Upper lobe of left lung (tissue), 6 donors: ENCODE measurements around the gene KIAA2012. TPM values are rescaled to one million over a fixed set of nuclear protein-coding genes. Genes with fewer than 3 reads are reported as not detected.

Source experiments
- ATAC-seq, 2 donors: fragments of 200-7000 bp; cut with Tn5 transposase; one replicate each; pipeline ENCODE4 v1.9.1; 2022; ENCODE audit warnings: mild to moderate bottlenecking in 2 of 2, moderate library complexity in 2 of 2; ENCODE audit not compliant: low FRiP score in 2 of 2
- DNase-seq, 2 donors: peaks; one replicate each; pipeline ENCODE4 v3.0.0-alpha.2; 2019 to 2020
- H3K27ac ChIP-seq, 4 donors: fragments of 200-600 bp; sonication (generic); one replicate each; pipeline ENCODE4 v1.5.1; 2016 to 2019
- H3K27me3 ChIP-seq, 4 donors: fragments of 200-600 bp; sonication (generic); one replicate each; pipeline ENCODE4 v1.5.1; 2017 to 2019
- H3K36me3 ChIP-seq, 4 donors: fragments of 200-600 bp; sonication (generic); one replicate each; pipeline ENCODE4 v1.5.1; 2016 to 2019
- H3K4me1 ChIP-seq, 4 donors: fragments of 200-600 bp; sonication (generic); one replicate each; pipeline ENCODE4 v1.5.1; 2018 to 2019
- H3K4me3 ChIP-seq, 4 donors: fragments of 200-600 bp; sonication (generic); one replicate each; pipeline ENCODE4 v1.5.1; 2017 to 2019; ENCODE audit warnings: mild to moderate bottlenecking in 2 of 4, moderate library complexity in 1 of 4
- H3K9me3 ChIP-seq, 4 donors: fragments of 200-600 bp; sonication (generic); one replicate each; pipeline ENCODE4 v1.5.1; 2018 to 2019
- EP300 ChIP-seq, 4 donors: sonication (generic); formaldehyde crosslinking; IDR thresholded peaks; one replicate each; pipeline ENCODE4 v1.5.1; 2017; ENCODE audit warnings: antibody characterized with exemption in 4 of 4, control low read depth in 2 of 4
- POLR2A ChIP-seq, 4 donors: fragments of 450-650 bp; IDR thresholded peaks; one replicate each; pipeline ENCODE4 v1.5.1; 2016 to 2017; ENCODE audit warnings: antibody characterized with exemption in 4 of 4, mild to moderate bottlenecking in 2 of 4
- POLR2AphosphoS5 ChIP-seq, 2 donors: sonication (generic); formaldehyde crosslinking; IDR thresholded peaks; one replicate each; pipeline ENCODE4 v1.5.1; 2017; ENCODE audit warnings: antibody characterized with exemption in 2 of 2
- WGBS, 2 donors: methylation state at CpG; one replicate each; pipeline ENCODE4 v1.1.5; 2017 to 2018; 5-methylcytosine and 5-hydroxymethylcytosine counted together
- total RNA-seq, 6 donors: library from RNA; depleted of rRNA in 4 of 6; stranded (reverse); fragments of >200 nt in 4 of 6; gene quantifications; one replicate each; pipeline versions ENCODE4 v1.1.0 to v1.2.1, GENCODE V29; 2016 to 2021
- TF ChIP-seq, protein P1 (sequence below), 6 experiments: fragments of 450-650 bp in 4 of 6; fragments of 200-600 bp in 2 of 6; sonication (generic) in 2 of 6; IDR thresholded peaks; one replicate each; pipeline ENCODE4 v1.5.1; 2016 to 2019; ENCODE audit warnings: antibody characterized with exemption in 6 of 6
- donor health status: DM: no; HTN: no; CAD: no; lungs with moderate emphysema.
- donor health status: DM: no; HTN: yes; CAD: no; lungs with severe emphysema.

Gene KIAA2012
- total RNA-seq, 6 donors from 2014 or later: 0.74 to 13.3 (median 2.2) TPM; not detected in 1

DNA sequence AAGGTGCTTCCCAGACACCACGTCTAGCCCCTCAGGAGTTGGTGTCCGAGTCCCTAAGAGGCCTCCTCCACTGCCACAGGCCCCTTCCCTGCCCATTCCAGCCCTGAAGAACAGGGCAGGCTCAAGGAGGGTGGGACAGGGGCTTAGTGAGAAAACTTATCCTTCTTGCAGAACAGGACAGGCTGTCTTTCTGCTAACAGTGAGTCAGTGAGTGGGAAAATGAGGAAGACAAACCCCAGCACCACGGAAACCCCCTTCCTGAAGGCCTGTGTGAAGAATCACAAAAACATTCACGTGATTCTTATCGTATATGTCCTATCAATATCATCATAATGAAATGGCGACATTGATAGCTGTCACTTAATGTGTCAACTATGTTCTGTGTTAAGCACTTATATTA, 29.6 kb upstream of the KIAA2012 start:
- TF ChIP-seq, protein P1, sequence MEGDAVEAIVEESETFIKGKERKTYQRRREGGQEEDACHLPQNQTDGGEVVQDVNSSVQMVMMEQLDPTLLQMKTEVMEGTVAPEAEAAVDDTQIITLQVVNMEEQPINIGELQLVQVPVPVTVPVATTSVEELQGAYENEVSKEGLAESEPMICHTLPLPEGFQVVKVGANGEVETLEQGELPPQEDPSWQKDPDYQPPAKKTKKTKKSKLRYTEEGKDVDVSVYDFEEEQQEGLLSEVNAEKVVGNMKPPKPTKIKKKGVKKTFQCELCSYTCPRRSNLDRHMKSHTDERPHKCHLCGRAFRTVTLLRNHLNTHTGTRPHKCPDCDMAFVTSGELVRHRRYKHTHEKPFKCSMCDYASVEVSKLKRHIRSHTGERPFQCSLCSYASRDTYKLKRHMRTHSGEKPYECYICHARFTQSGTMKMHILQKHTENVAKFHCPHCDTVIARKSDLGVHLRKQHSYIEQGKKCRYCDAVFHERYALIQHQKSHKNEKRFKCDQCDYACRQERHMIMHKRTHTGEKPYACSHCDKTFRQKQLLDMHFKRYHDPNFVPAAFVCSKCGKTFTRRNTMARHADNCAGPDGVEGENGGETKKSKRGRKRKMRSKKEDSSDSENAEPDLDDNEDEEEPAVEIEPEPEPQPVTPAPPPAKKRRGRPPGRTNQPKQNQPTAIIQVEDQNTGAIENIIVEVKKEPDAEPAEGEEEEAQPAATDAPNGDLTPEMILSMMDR (IDR thresholded peaks at IDR 0.05): no peak
- no peak for TF ChIP-seq POLR2AphosphoS5 (IDR thresholded peaks at IDR 0.05)
- no peak for TF ChIP-seq POLR2A (IDR thresholded peaks at IDR 0.05)
- TF ChIP-seq EP300 (IDR thresholded peaks at IDR 0.05): no peak
- Histone ChIP-seq H3K27me3 (no peaks in the 10 kb centered on the region), H3K9me3 (no peaks in the 10 kb centered on the region), H3K4me3 (no peak overlapping the region), H3K4me1 (peaks cover 0 to 8% (median 3%) of the 10 kb centered on the region in 4 donors), H3K27ac (no peak overlapping the region), H3K36me3 (no peaks in the 10 kb centered on the region)
- ATAC-seq (no peak), DNase-seq (no peak)
- WGBS, 2 donors: 80 to 81% methylated on average over 6 of the region's 6 CpGs

GRCh38 chr2:202044777-202045176, 28.3 kb upstream of the KIAA2012 start:
- Histone ChIP-seq H3K4me3 (no peak overlapping the region), H3K27me3 (no peaks in the 10 kb centered on the region), H3K9me3 (no peaks in the 10 kb centered on the region), H3K36me3 (no peaks in the 10 kb centered on the region), H3K4me1 (no peaks in the 10 kb centered on the region), H3K27ac (no peak overlapping the region)
- no peak for DNase-seq
- no peak for TF ChIP-seq POLR2A (IDR thresholded peaks at IDR 0.05)
- TF ChIP-seq EP300 (IDR thresholded peaks at IDR 0.05): no peak
- TF ChIP-seq, protein P1 (IDR thresholded peaks at IDR 0.05): no peak
- no peak for TF ChIP-seq POLR2AphosphoS5 (IDR thresholded peaks at IDR 0.05)
- ATAC-seq: no peak

- WGBS, 2 donors: 83 to 89% methylated on average over 7 of the region's 7 CpGs
- DNase-seq (no peak), ATAC-seq (peak in 1 of 2 donors; percentile 35)
- Histone ChIP-seq H3K27ac (no peak overlapping the region), H3K36me3 (no peaks in the 10 kb centered on the region), H3K9me3 (no peaks in the 10 kb centered on the region), H3K4me1 (no peaks in the 10 kb centered on the region), H3K27me3 (no peaks in the 10 kb centered on the region), H3K4me3 (no peak overlapping the region)
- no peak for TF ChIP-seq POLR2A (IDR thresholded peaks at IDR 0.05)
- no peak for TF ChIP-seq EP300 (IDR thresholded peaks at IDR 0.05)
- no peak for TF ChIP-seq POLR2AphosphoS5 (IDR thresholded peaks at IDR 0.05)
- TF ChIP-seq, protein P1 (IDR thresholded peaks at IDR 0.05): no peak
These were observed 26.5 kb upstream of the KIAA2012 start for GRCh38 chr2:202046572-202046971.

DNA sequence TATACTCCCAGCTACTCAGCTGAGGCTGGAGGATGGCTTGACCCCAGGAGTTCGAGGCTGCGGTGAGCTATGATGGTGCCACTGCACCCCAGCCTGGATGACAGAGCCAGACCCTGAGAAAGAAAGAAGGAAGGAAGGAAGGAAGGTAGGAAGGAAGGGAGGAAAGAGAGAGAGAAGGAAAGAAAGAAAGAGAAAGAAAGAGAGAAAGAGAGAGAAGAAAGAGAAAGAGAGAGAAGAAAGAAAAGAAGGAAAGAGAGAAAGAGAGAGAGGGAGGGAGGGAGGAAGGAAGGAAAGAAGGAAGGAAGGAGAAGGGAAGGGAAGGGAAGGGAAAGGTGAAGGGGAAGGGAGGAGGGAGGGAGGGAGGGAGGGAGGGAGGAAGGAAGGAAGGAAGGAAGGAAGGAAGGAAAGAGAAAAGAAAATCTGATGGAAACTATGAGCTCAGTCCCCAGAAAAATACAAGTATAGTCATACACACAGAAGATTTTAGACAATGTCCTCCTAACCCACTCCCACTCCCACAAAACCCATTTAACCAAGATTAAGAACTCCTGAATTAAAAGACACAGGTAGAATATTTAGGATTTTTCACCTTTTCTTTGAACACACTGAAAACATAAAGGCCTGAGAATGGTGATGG, 23.8 kb upstream of the KIAA2012 start:
- no peaks in the 10 kb centered on the region for H3K9me3 ChIP-seq
- no peak overlapping the region for H3K27ac ChIP-seq

More for the DNA sequence above, 23.8 kb upstream of the KIAA2012 start:
- no peak for ATAC-seq
- Histone ChIP-seq H3K27me3 (no peaks in the 10 kb centered on the region), H3K36me3 (no peaks in the 10 kb centered on the region), H3K4me1 (no peaks in the 10 kb centered on the region), H3K4me3 (no peak overlapping the region)
- no peak for DNase-seq
- no peak for TF ChIP-seq POLR2AphosphoS5 (IDR thresholded peaks at IDR 0.05)
- TF ChIP-seq EP300 (IDR thresholded peaks at IDR 0.05): no peak
- no peak for TF ChIP-seq POLR2A (IDR thresholded peaks at IDR 0.05)
- TF ChIP-seq, protein P1 (IDR thresholded peaks at IDR 0.05): no peak
- 96% methylated on average over 2 of the region's 2 CpGs for WGBS, 2 donors
